ENCODE results near the gene CERCAM.

- TF ChIP-seq POLR2A (IDR thresholded peaks at IDR 0.05) = no peak
- TF ChIP-seq, protein P1, sequence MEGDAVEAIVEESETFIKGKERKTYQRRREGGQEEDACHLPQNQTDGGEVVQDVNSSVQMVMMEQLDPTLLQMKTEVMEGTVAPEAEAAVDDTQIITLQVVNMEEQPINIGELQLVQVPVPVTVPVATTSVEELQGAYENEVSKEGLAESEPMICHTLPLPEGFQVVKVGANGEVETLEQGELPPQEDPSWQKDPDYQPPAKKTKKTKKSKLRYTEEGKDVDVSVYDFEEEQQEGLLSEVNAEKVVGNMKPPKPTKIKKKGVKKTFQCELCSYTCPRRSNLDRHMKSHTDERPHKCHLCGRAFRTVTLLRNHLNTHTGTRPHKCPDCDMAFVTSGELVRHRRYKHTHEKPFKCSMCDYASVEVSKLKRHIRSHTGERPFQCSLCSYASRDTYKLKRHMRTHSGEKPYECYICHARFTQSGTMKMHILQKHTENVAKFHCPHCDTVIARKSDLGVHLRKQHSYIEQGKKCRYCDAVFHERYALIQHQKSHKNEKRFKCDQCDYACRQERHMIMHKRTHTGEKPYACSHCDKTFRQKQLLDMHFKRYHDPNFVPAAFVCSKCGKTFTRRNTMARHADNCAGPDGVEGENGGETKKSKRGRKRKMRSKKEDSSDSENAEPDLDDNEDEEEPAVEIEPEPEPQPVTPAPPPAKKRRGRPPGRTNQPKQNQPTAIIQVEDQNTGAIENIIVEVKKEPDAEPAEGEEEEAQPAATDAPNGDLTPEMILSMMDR (IDR thresholded peaks at IDR 0.05) = no peak
Observed at GRCh38 chr9:128486201-128486600, 65.5 kb downstream of the CERCAM start.
